NCI-H187 treated with DMSO at 0.1 percent for 48 hours (cell line): ENCODE results near the gene PDCD7.
"Not testable (repeated sequence)": the region's sequence is repeated elsewhere in the genome, so short reads cannot be mapped to it uniquely, and the experiment has no call there.

ENCODE experiments used
- DNase-seq: peaks from one replicate; lab custom pipeline; 2025; lab: John Stamatoyannopoulos, UW

Gene PDCD7

GRCh38 chr15:65074946-65075345 lies 58.7 kb downstream of the PDCD7 start:
- not testable (repeated sequence) for DNase-seq

GRCh38 chr15:65072617-65073016 lies 61.0 kb downstream of the PDCD7 start:
- no peak for DNase-seq

- no peak for DNase-seq
Observed at GRCh38 chr15:65072027-65072426, 61.6 kb downstream of the PDCD7 start.

GRCh38 chr15:65071381-65071811 lies 62.2 kb downstream of the PDCD7 start:
- DNase-seq = no peak

GRCh38 chr15:65069779-65070546 lies 63.6 kb downstream of the PDCD7 start:
- DNase-seq = no peak

- DNase-seq = no peak
Observed at GRCh38 chr15:65069179-65069578, 64.4 kb downstream of the PDCD7 start.

- no peak for DNase-seq
Observed at GRCh38 chr15:65068403-65068788, 65.2 kb downstream of the PDCD7 start.

- DNase-seq = no peak
Observed at GRCh38 chr15:65067645-65068402, 65.8 kb downstream of the PDCD7 start, which contains the start of gene RASL12. Gene RASL12, minus strand, starts transcription at chr15:65067991. Its CDS starts 156 bp downstream, at chr15:65067835.
